Effector memory CD8-positive, alpha-beta T cell (primary cell): ENCODE measurements around the gene IGFL3.
"Not testable (repeated sequence)": the region's sequence is repeated elsewhere in the genome, so short reads cannot be mapped to it uniquely, and the experiment has no call there.

Experiments used
- ATAC-seq: fragments of 150-1000 bp; cut with Tn5 transposase; replicated peaks from 2 replicates; pipeline ENCODE4 v1.10.0; 2021; ENCODE audit warnings: mild to moderate bottlenecking, moderate library complexity
- DNase-seq, 3 experiments: peaks; one replicate each; pipeline ENCODE4 v3.0.0; 2021
- H3K27ac Mint-ChIP-seq, 2 donors: one replicate each; pipeline ENCODE4 v1.8.0; 2022; ENCODE audit warnings: mild to moderate bottlenecking in 2 of 2, mixed read lengths in 2 of 2, moderate library complexity in 2 of 2
- H3K27me3 Mint-ChIP-seq, 2 donors: one replicate each; pipeline ENCODE4 v1.8.0; 2022; ENCODE audit warnings: mixed read lengths in 2 of 2
- H3K36me3 Mint-ChIP-seq: one replicate; pipeline ENCODE4 v1.8.0; 2022; ENCODE audit warnings: mild to moderate bottlenecking, moderate library complexity, mixed read lengths; ENCODE audit not compliant: insufficient read depth
- H3K4me1 Mint-ChIP-seq, 2 donors: one replicate each; pipeline ENCODE4 v1.8.0; 2022; ENCODE audit warnings: low read depth in 2 of 2, mixed read lengths in 2 of 2
- H3K4me3 Mint-ChIP-seq, 2 donors: one replicate each; pipeline ENCODE4 v1.8.0; 2022; ENCODE audit warnings: mild to moderate bottlenecking in 2 of 2, mixed read lengths in 2 of 2, moderate library complexity in 2 of 2
- H3K9me3 Mint-ChIP-seq, 2 donors: one replicate each; pipeline ENCODE4 v1.8.0; 2022; ENCODE audit warnings: mixed read lengths in 2 of 2

IGFL3 gene

DNA sequence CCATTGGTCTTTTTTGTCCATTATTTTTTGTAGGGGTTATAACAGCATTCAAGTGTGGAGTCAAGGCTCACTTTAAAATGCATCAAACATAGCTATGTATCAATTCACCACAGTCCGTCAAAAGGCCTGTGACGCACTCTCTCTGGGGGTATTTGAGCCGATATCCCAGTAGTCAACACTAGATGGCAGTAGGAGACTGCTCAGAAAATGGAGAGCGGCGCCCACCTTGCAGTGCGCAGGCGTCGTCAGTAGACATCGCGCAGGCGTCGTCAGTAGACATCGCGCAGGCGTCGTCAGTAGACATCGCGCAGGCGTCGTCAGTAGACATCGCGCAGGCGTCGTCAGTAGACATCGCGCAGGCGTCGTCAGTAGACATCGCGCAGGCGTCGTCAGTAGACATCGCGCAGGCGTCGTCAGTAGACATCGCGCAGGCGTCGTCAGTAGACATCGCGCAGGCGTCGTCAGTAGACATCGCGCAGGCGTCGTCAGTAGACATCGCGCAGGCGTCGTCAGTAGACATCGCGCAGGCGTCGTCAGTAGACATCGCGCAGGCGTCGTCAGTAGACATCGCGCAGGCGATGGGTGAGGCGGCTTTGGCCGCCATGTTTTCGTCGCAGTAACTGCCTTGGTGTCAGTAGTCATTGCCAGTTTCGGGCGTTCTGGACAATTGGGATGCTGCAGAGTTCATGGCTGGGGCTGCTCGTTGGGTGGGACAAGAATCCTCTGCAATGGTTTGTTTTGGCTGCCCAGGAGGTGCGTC is 45.7 kb downstream of the IGFL3 start:
- H3K9me3 Mint-ChIP-seq, H3K4me1 Mint-ChIP-seq, H3K4me3 Mint-ChIP-seq, DNase-seq, H3K36me3 Mint-ChIP-seq, ATAC-seq, H3K27ac Mint-ChIP-seq: not testable (repeated sequence)
- H3K27me3 Mint-ChIP-seq, result peaks cover 79 to 86% of the 10 kb centered on the region in 2 donors

GRCh38 chr19:46077815-46078167 is 46.7 kb downstream of the IGFL3 start:
- DNase-seq (no peak), ATAC-seq (no peak)
- no peak overlapping the region for H3K4me3 Mint-ChIP-seq
- H3K27me3 Mint-ChIP-seq, result peaks cover 79 to 94% of the 10 kb centered on the region in 2 donors
- H3K9me3 Mint-ChIP-seq, result no peaks in the 10 kb centered on the region
- H3K36me3 Mint-ChIP-seq, result no peaks in the 10 kb centered on the region
- H3K27ac Mint-ChIP-seq, result no peak overlapping the region
- peaks cover 4 to 7% of the 10 kb centered on the region in 2 donors for H3K4me1 Mint-ChIP-seq

- Mint-ChIP-seq H3K27me3 (peaks cover 79 to 94% of the 10 kb centered on the region in 2 donors), H3K4me1 (peaks cover 4 to 7% of the 10 kb centered on the region in 2 donors), H3K27ac (no peak overlapping the region), H3K9me3 (no peaks in the 10 kb centered on the region), H3K4me3 (peak overlapping the region in 1 of 2 donors; percentile 31), H3K36me3 (no peaks in the 10 kb centered on the region)
- DNase-seq, result no peak
- no peak for ATAC-seq
Observed at GRCh38 chr19:46076951-46077814, 47.3 kb downstream of the IGFL3 start.

DNA sequence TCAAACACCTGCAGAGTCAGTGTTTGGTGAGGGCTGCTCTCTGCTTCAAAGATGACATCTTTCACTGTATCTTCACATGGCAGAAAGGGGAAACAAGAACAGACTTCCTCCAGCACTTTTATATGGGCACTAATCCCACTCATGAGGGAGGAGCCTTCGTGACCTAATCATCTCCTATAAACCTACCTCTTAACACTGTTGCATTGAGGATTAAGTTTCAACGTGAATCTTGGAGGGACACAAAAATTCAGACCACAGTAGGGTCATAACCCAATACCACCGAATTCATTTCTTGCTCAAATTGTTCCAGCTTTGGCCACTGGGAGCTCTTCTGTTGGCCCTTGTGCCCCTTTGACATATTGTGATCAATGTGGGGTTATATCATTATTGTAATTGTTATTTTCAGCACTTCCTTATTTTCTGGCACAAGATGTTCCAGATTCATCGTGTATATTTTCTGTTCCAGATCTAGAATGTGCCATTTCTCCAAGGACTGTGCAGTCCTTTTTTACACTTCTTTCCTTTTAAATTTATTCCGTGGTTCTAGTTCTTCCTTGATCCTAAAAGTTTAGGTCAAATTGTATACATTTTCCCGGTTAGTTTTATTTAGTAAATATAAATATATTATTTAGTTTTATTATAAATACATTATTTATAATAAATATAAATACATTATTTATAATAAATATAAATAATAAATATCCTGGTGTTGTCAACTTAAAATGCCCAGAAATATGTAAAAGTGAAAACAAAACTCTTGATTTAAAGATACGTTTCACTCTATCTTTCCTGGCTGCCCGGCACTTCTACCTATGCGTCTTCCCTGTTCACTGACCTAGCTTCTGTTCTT is 48.2 kb downstream of the IGFL3 start:
- H3K9me3 Mint-ChIP-seq, result no peaks in the 10 kb centered on the region
- ATAC-seq (no peak), DNase-seq (no peak)
- H3K27me3 Mint-ChIP-seq, result peaks cover 78 to 94% of the 10 kb centered on the region in 2 donors
- H3K4me3 Mint-ChIP-seq, result no peak overlapping the region
- H3K36me3 Mint-ChIP-seq, result no peaks in the 10 kb centered on the region
- peaks cover 4 to 7% of the 10 kb centered on the region in 2 donors for H3K4me1 Mint-ChIP-seq
- no peak overlapping the region for H3K27ac Mint-ChIP-seq

GRCh38 chr19:46073268-46073922 is 51.1 kb downstream of the IGFL3 start:
- ATAC-seq, result no peak
- H3K27me3 Mint-ChIP-seq, result peaks cover 81 to 89% of the 10 kb centered on the region in 2 donors

More at GRCh38 chr19:46073268-46073922, 51.1 kb downstream of the IGFL3 start:
- H3K4me3 Mint-ChIP-seq, result no peak overlapping the region
- DNase-seq, result no peak
- no peaks in the 10 kb centered on the region for H3K9me3 Mint-ChIP-seq
- no peak overlapping the region for H3K27ac Mint-ChIP-seq
- H3K36me3 Mint-ChIP-seq, result no peaks in the 10 kb centered on the region
- peaks cover 4 to 7% of the 10 kb centered on the region in 2 donors for H3K4me1 Mint-ChIP-seq
